ENCODE results near the gene FOXF1.

Gene FOXF1

GRCh38 chr16:86556576-86556975, 46.2 kb downstream of the FOXF1 start:
- H3K36me3 Mint-ChIP-seq (ENCODE audit: low read depth) = peaks cover 37% of the 10 kb centered on the region

GRCh38 chr16:86557587-86557986, 47.3 kb downstream of the FOXF1 start:
- peaks cover 27% of the 10 kb centered on the region for H3K36me3 Mint-ChIP-seq (ENCODE audit: low read depth)
- DNase-seq = no peak
- H3K9me3 Mint-ChIP-seq = no peaks in the 10 kb centered on the region
- H3K4me3 Mint-ChIP-seq = no peak overlapping the region
- H3K4me1 Mint-ChIP-seq (ENCODE audit: low read depth) = peaks cover 19% of the 10 kb centered on the region
- no peak overlapping the region for H3K27ac Mint-ChIP-seq
- peaks cover 39% of the 10 kb centered on the region for H3K27me3 Mint-ChIP-seq

More at GRCh38 chr16:86556576-86556975, 46.2 kb downstream of the FOXF1 start:
- Mint-ChIP-seq H3K4me3 (peak overlapping the region; percentile 94), H3K9me3 (no peaks in the 10 kb centered on the region), H3K4me1 (ENCODE audit: low read depth) (peaks cover 22% of the 10 kb centered on the region), H3K27ac (no peak overlapping the region), H3K27me3 (peaks cover 29% of the 10 kb centered on the region)
- no peak for DNase-seq

GRCh38 chr16:86558355-86559193, 48.2 kb downstream of the FOXF1 start:
- H3K27ac Mint-ChIP-seq = no peak overlapping the region
- peaks cover 48% of the 10 kb centered on the region for H3K27me3 Mint-ChIP-seq
- H3K4me3 Mint-ChIP-seq = no peak overlapping the region
- no peak for DNase-seq
- H3K9me3 Mint-ChIP-seq = no peaks in the 10 kb centered on the region
- H3K36me3 Mint-ChIP-seq (ENCODE audit: low read depth) = peaks cover 19% of the 10 kb centered on the region
- H3K4me1 Mint-ChIP-seq (ENCODE audit: low read depth) = peaks cover 20% of the 10 kb centered on the region

GRCh38 chr16:86559802-86560305, 49.5 kb downstream of the FOXF1 start:
- H3K4me3 Mint-ChIP-seq = no peak overlapping the region
- peaks cover 6% of the 10 kb centered on the region for H3K36me3 Mint-ChIP-seq (ENCODE audit: low read depth)
- peaks cover 20% of the 10 kb centered on the region for H3K4me1 Mint-ChIP-seq (ENCODE audit: low read depth)
- H3K27me3 Mint-ChIP-seq = peaks cover 60% of the 10 kb centered on the region
- no peak for DNase-seq
- no peak overlapping the region for H3K27ac Mint-ChIP-seq
- no peaks in the 10 kb centered on the region for H3K9me3 Mint-ChIP-seq

- no peaks in the 10 kb centered on the region for H3K9me3 Mint-ChIP-seq
- H3K27ac Mint-ChIP-seq = no peak overlapping the region
- no peaks in the 10 kb centered on the region for H3K36me3 Mint-ChIP-seq (ENCODE audit: low read depth)
- H3K27me3 Mint-ChIP-seq = peaks cover 76% of the 10 kb centered on the region
- DNase-seq = no peak
- peaks cover 21% of the 10 kb centered on the region for H3K4me1 Mint-ChIP-seq (ENCODE audit: low read depth)
- H3K4me3 Mint-ChIP-seq = no peak overlapping the region
These were observed 52.0 kb downstream of the FOXF1 start for GRCh38 chr16:86562356-86562755.

- peaks cover 71% of the 10 kb centered on the region for H3K27me3 Mint-ChIP-seq
These were observed 53.4 kb downstream of the FOXF1 start for GRCh38 chr16:86563469-86564345.

More at GRCh38 chr16:86563469-86564345, 53.4 kb downstream of the FOXF1 start:
- Mint-ChIP-seq H3K27ac (no peak overlapping the region), H3K4me1 (ENCODE audit: low read depth) (peaks cover 21% of the 10 kb centered on the region), H3K9me3 (no peaks in the 10 kb centered on the region), H3K36me3 (ENCODE audit: low read depth) (no peaks in the 10 kb centered on the region), H3K4me3 (peak overlapping the region; percentile 15)
- peak; percentile 88 for DNase-seq
